ENCODE results near the gene RNF213.

GRCh38 chr17:80303824-80304223 lies 43.2 kb downstream of the RNF213 start:
- TF ChIP-seq CTCF (conservative IDR thresholded peaks at IDR 0.05; ENCODE audit: low read depth, low read length) (no peak), EZH2phosphoT487 (IDR thresholded peaks at IDR 0.05; ENCODE audit: borderline replicate concordance, low read length) (no peak), EZH2 (IDR thresholded peaks at IDR 0.05; ENCODE audit: low read length, unreplicated experiment) (no peak)
